DND-41 (cell line): ENCODE results near the gene RPL5.
A peak's percentile ranks its signal among the peaks of the same experiment; 100 is the strongest.

Experiments
- ATAC-seq: fragments of 200-7000 bp; cut with Tn5 transposase; 3 replicates; pipeline ENCODE4 v1.9.1; 2021; ENCODE audit warnings: low read depth; ENCODE audit not compliant: insufficient read depth
- DNase-seq: peaks from one replicate; pipeline ENCODE4 v3.0.0-alpha.2; 2020
- H2AFZ ChIP-seq: 2 replicates; pipeline ENCODE4 v1.6.0; 2012; ENCODE audit warnings: low read depth, low read length
- H3K27ac ChIP-seq: 2 replicates; pipeline ENCODE4 v1.5.1; 2012; ENCODE audit warnings: low read length, inconsistent platforms
- H3K27me3 ChIP-seq: fragments of 200-600 bp; sonication (generic); 2 replicates; pipeline ENCODE4 v1.6.0; 2012; ENCODE audit warnings: low read length, mild to moderate bottlenecking, inconsistent platforms; ENCODE audit not compliant: insufficient read depth, poor library complexity
- H3K36me3 ChIP-seq: 2 replicates; pipeline ENCODE4 v1.5.1; 2012; ENCODE audit warnings: low read length, inconsistent platforms; ENCODE audit not compliant: insufficient read depth
- H3K4me1 ChIP-seq: 2 replicates; pipeline ENCODE4 v1.5.1; 2012; ENCODE audit warnings: mild to moderate bottlenecking, low read length; ENCODE audit not compliant: insufficient read depth
- H3K4me2 ChIP-seq: 2 replicates; pipeline ENCODE4 v1.6.0; 2012; ENCODE audit warnings: mild to moderate bottlenecking, moderate library complexity, low read length, inconsistent platforms; ENCODE audit not compliant: insufficient read depth
- H3K4me3 ChIP-seq, 2 experiments: fragments of 200-600 bp in 1 of 2; shearing (Covaris generic) in 1 of 2; 2 replicates each; pipeline ENCODE4 v1.5.1; 2012 to 2016; ENCODE audit warnings: inconsistent platforms in 2 of 2, low read length in 2 of 2, mild to moderate bottlenecking in 2 of 2, low read depth in 1 of 2, moderate library complexity in 1 of 2
- H3K79me2 ChIP-seq: 2 replicates; pipeline ENCODE4 v1.6.0; 2012; ENCODE audit warnings: low read length, inconsistent platforms; ENCODE audit not compliant: insufficient read depth
- H3K9ac ChIP-seq: 2 replicates; pipeline ENCODE4 v1.6.0; 2012; ENCODE audit warnings: low read depth, mild to moderate bottlenecking, inconsistent platforms, low read length, moderate library complexity
- H3K9me3 ChIP-seq: 2 replicates; pipeline ENCODE4 v1.5.1; 2012; ENCODE audit warnings: low read length, moderate library complexity, mild to moderate bottlenecking, inconsistent platforms; ENCODE audit not compliant: insufficient read depth, severe bottlenecking
- H4K20me1 ChIP-seq: 2 replicates; pipeline ENCODE4 v1.6.0; 2012; ENCODE audit warnings: low read length; ENCODE audit not compliant: insufficient read depth
- EZH2 ChIP-seq: IDR thresholded peaks from 3 replicates; pipeline ENCODE4 v1.6.1; 2012; ENCODE audit warnings: borderline replicate concordance, low read depth, mild to moderate bottlenecking, moderate library complexity, low read length, inconsistent platforms; ENCODE audit not compliant: severe bottlenecking
- TF ChIP-seq, protein P1 (sequence below): IDR thresholded peaks from 2 replicates; pipeline ENCODE4 v1.5.1; 2012; ENCODE audit warnings: borderline replicate concordance, low read length, moderate library complexity, mild to moderate bottlenecking; ENCODE audit not compliant: poor library complexity, severe bottlenecking; ENCODE audit errors: extremely low read depth

The RPL5 gene

DNA sequence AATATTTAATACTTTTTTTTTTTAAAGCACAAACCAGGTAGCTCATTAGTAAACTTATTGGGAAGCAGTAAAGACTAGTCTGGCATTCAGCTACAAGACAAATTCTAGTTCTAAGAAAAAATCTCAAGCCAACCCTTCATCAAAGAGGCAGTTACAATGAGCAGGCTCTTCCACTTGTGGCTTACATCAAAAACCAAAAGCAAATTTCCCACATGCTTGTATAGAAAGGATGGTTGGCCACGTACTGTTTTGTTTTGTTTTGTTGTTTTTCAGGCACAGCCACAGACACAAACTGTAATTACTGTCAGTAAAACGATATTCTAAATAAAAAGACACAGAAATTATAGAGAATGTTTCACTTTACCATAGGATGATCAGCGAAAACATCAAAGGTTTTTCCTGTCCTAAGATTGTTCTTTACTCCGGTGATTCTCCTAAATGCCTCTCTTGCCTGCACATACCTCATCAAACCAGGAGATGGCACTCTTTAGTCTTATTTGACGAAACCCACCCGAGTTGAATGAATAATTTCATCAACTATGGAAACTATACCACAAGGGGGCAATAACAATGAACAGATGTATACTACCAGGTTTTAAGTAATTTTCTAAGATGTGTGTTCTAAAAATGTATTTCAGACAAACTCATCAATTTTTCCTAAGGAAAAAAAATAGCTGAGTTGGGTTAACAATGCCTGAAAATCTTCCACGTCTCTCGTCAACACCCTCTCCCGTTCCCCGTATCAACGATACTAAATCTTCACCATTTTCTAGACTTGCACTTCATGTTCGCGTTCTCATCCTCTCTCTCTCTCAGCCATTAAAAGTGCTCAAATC lies 26.9 kb downstream of the RPL5 start:
- H3K4me3 ChIP-seq, result peak overlapping the region; percentile 5 to 48; a peak in 3 of 4 replicates
- H3K79me2 ChIP-seq, result peaks cover 29% of the 10 kb centered on the region

DNA sequence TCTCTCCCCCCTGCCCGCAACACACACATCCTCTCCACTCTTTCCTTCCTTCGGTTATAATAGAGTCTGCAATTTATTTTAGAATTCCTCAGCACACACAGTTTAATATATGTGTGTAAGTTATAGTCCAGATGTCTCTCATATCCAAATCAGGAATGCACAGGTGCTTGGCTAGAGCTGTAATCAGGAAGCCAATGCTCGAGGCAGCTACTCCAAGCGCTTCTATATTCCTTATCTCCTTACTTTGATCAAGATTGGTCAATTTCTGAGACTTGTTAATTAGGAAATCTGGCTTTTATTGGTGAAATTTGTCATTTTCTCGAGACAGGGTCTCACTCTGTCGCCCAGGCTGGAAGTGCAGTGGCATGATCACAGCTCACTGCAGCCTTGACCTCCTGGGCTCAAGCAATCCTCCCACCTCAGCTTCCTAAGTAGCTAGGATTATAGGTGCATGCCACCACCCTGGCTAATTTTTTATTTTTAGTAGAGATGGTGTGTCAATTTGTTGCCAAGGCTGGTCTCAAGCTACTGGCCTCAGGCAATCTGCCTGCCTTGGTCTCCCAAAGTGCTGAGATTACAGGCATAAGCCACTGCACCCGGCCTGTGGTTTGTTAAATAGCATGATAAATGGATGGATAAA lies 27.7 kb downstream of the RPL5 start:
- Histone ChIP-seq H3K9ac (peak overlapping the region; percentile 42), H3K27me3 (no peaks in the 10 kb centered on the region), H3K4me2 (peak overlapping the region; percentile 67), H3K9me3 (no peaks in the 10 kb centered on the region), H3K4me3 (peak overlapping the region; percentile 5 to 48; a peak in 3 of 4 replicates), H3K36me3 (no peaks in the 10 kb centered on the region), H3K4me1 (peaks cover 23% of the 10 kb centered on the region), H2AFZ (peak overlapping the region; percentile 57), H3K27ac (peak overlapping the region; percentile 68), H4K20me1 (no peaks in the 10 kb centered on the region), H3K79me2 (peaks cover 26% of the 10 kb centered on the region)
- TF ChIP-seq, protein P1, sequence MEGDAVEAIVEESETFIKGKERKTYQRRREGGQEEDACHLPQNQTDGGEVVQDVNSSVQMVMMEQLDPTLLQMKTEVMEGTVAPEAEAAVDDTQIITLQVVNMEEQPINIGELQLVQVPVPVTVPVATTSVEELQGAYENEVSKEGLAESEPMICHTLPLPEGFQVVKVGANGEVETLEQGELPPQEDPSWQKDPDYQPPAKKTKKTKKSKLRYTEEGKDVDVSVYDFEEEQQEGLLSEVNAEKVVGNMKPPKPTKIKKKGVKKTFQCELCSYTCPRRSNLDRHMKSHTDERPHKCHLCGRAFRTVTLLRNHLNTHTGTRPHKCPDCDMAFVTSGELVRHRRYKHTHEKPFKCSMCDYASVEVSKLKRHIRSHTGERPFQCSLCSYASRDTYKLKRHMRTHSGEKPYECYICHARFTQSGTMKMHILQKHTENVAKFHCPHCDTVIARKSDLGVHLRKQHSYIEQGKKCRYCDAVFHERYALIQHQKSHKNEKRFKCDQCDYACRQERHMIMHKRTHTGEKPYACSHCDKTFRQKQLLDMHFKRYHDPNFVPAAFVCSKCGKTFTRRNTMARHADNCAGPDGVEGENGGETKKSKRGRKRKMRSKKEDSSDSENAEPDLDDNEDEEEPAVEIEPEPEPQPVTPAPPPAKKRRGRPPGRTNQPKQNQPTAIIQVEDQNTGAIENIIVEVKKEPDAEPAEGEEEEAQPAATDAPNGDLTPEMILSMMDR, result no peak
- TF ChIP-seq EZH2, result no peak
- no peak for DNase-seq
- ATAC-seq, result no peak

More for the DNA sequence above, 26.9 kb downstream of the RPL5 start:
- Histone ChIP-seq H3K4me1 (peaks cover 23% of the 10 kb centered on the region), H4K20me1 (no peaks in the 10 kb centered on the region), H3K27ac (peak overlapping the region; percentile 68), H3K9ac (peak overlapping the region; percentile 42), H3K9me3 (no peaks in the 10 kb centered on the region), H2AFZ (peak overlapping the region; percentile 57), H3K27me3 (no peaks in the 10 kb centered on the region), H3K36me3 (no peaks in the 10 kb centered on the region), H3K4me2 (peak overlapping the region; percentile 67)
- TF ChIP-seq EZH2, result no peak
- TF ChIP-seq, protein P1, result peak; percentile 99
- peak; percentile 82 for ATAC-seq
- peak; percentile 79 for DNase-seq

DNA sequence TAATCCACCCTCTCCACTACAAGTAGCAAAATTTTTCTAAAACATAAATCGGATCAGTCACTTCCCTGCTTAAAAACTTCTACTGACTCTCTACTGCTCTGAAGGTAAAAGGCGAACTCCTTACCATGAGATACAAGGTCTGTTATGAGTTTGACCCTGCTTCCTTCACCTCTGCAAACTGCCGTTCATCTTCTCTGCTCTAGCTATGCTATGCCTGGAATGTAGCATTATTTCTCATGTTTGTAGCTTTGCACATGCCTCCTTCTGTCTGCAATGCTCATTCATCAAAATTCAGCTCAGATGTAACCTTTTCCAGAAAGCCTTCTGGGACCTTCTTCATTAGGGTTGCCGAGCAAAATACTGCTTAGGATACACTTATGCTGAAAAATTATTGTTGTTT lies 30.8 kb downstream of the RPL5 start:
- no peaks in the 10 kb centered on the region for H3K27me3 ChIP-seq
- H3K9ac ChIP-seq, result no peak overlapping the region
- H3K36me3 ChIP-seq, result no peaks in the 10 kb centered on the region
- no peak overlapping the region for H3K4me2 ChIP-seq
- ATAC-seq (no peak), DNase-seq (no peak)
- H3K9me3 ChIP-seq, result no peaks in the 10 kb centered on the region
- peaks cover 7% of the 10 kb centered on the region for H3K79me2 ChIP-seq
- no peaks in the 10 kb centered on the region for H4K20me1 ChIP-seq
- no peak overlapping the region for H3K4me3 ChIP-seq
- H3K4me1 ChIP-seq, result peaks cover 23% of the 10 kb centered on the region
- no peak overlapping the region for H2AFZ ChIP-seq
- H3K27ac ChIP-seq, result no peak overlapping the region
- TF ChIP-seq EZH2, result no peak
- TF ChIP-seq, protein P1, result no peak
